Tibial nerve (tissue), 4 donors: ENCODE results near the gene TOR4A. TPM values are rescaled to one million over a fixed set of nuclear protein-coding genes. Genes with fewer than 3 reads are reported as not detected.
A peak's percentile ranks its signal among the peaks of the same experiment; 100 is the strongest.

Source experiments
- DNase-seq, 2 donors: peaks; one replicate each; pipeline ENCODE4 v3.0.0-alpha.2; 2019; ENCODE audit warnings: low spot score in 2 of 2
- H3K27ac ChIP-seq, 4 donors: fragments of 200-600 bp; sonication (generic) in 3 of 4; one replicate each; pipeline ENCODE4 v1.5.1; 2017 to 2019; ENCODE audit warnings: mild to moderate bottlenecking in 1 of 4
- H3K27me3 ChIP-seq, 2 donors: fragments of 200-600 bp; sonication (generic) in 1 of 2; one replicate each; pipeline versions ENCODE4 v1.5.1 to v1.6.0; 2017 to 2019
- H3K36me3 ChIP-seq, 3 donors: fragments of 200-600 bp; sonication (generic); one replicate each; pipeline ENCODE4 v1.5.1; 2018 to 2019
- H3K4me1 ChIP-seq, 4 donors: fragments of 200-600 bp; sonication (generic) in 3 of 4; one replicate each; pipeline ENCODE4 v1.5.1; 2017 to 2019
- H3K4me3 ChIP-seq, 4 donors: fragments of 200-600 bp; sonication (generic) in 3 of 4; one replicate each; pipeline ENCODE4 v1.5.1; 2017 to 2019; ENCODE audit warnings: mild to moderate bottlenecking in 1 of 4, moderate library complexity in 1 of 4
- H3K9me3 ChIP-seq, 4 donors: fragments of 200-600 bp; sonication (generic) in 3 of 4; one replicate each; pipeline ENCODE4 v1.5.1; 2017 to 2019
- EP300 ChIP-seq, 2 donors: sonication (generic); formaldehyde crosslinking; IDR thresholded peaks; one replicate each; pipeline ENCODE4 v1.6.1; 2017; ENCODE audit warnings: antibody characterized with exemption in 2 of 2, mild to moderate bottlenecking in 1 of 2
- POLR2A ChIP-seq, 2 donors: fragments of 450-650 bp; IDR thresholded peaks; one replicate each; pipeline ENCODE4 v1.6.1; 2017; ENCODE audit warnings: antibody characterized with exemption in 2 of 2, mild to moderate bottlenecking in 2 of 2, moderate library complexity in 2 of 2
- WGBS, 2 donors: methylation state at CpG; one replicate each; pipeline ENCODE4 v1.1.5; 2018; 5-methylcytosine and 5-hydroxymethylcytosine counted together
- total RNA-seq, 4 donors: library from RNA; depleted of rRNA; stranded (reverse); fragments of >200 nt; gene quantifications; one replicate each; pipeline ENCODE4 v1.1.0, GENCODE V29; 2016
- TF ChIP-seq, protein P1 (sequence below), 5 experiments: fragments of 200-600 bp in 3 of 5; fragments of 450-650 bp in 2 of 5; sonication (generic) in 3 of 5; IDR thresholded peaks; one replicate each; pipeline ENCODE4 v1.5.1; 2016 to 2019; ENCODE audit warnings: antibody characterized with exemption in 5 of 5, mild to moderate bottlenecking in 3 of 5, moderate library complexity in 2 of 5

Gene TOR4A
- total RNA-seq, 4 donors from 2014 or later, result 3.3 to 11.4 (median 4.3) TPM

DNA sequence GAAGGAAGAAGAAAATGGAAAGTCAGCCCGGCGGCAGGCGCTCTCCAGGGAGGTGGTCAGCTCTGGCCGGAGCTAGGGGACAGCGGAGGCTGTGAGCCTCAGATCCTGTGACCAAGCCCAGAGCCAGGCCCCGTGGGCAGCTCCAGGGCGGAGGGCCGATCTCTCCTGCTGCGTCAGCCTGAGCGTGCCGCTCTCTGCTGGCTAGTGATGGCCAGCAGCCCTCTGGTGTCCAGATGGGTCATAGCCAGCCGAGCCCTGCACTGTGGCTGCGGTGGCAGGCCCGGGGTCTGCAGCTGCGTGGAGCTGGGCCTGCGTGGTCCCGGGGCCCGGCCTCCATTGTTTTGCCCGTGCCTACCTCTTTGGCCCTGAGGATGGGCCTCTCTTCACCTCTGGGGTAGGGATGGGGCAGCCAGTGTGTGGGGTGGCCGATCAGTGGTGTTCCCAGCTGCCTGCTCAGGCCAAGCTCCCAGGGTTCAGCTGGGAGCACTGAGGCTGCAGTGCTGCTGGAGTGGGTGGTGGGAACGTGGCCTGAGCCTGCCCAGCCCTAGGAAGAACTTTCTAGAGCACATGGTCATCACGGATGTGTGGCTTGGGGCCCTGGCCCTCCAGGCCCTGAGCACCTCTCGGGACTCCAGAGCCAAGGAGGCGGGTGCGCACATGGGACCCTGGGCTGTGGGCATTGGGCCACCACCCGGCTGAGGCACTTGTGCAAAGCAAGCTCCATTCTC, 41.6 kb downstream of the TOR4A start:
- Histone ChIP-seq H3K36me3 (peaks cover 0 to 17% (median 0%) of the 10 kb centered on the region in 3 donors), H3K4me1 (peaks cover 0 to 52% (median 25%) of the 10 kb centered on the region in 4 donors), H3K9me3 (no peaks in the 10 kb centered on the region), H3K27ac (peak overlapping the region in 3 of 4 donors; percentile 30 to 83 (median 72)), H3K27me3 (peaks cover 0 to 36% of the 10 kb centered on the region in 2 donors), H3K4me3 (no peak overlapping the region)
- DNase-seq, result no peak
- WGBS, 2 donors, result 51 to 73% methylated on average over 19 to 20 of the region's 26 CpGs
- TF ChIP-seq, protein P1, sequence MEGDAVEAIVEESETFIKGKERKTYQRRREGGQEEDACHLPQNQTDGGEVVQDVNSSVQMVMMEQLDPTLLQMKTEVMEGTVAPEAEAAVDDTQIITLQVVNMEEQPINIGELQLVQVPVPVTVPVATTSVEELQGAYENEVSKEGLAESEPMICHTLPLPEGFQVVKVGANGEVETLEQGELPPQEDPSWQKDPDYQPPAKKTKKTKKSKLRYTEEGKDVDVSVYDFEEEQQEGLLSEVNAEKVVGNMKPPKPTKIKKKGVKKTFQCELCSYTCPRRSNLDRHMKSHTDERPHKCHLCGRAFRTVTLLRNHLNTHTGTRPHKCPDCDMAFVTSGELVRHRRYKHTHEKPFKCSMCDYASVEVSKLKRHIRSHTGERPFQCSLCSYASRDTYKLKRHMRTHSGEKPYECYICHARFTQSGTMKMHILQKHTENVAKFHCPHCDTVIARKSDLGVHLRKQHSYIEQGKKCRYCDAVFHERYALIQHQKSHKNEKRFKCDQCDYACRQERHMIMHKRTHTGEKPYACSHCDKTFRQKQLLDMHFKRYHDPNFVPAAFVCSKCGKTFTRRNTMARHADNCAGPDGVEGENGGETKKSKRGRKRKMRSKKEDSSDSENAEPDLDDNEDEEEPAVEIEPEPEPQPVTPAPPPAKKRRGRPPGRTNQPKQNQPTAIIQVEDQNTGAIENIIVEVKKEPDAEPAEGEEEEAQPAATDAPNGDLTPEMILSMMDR (IDR thresholded peaks at IDR 0.05), result peak in 3 of 5 experiments; percentile 35 to 70 (median 51)
- TF ChIP-seq POLR2A (IDR thresholded peaks at IDR 0.05) (no peak), EP300 (IDR thresholded peaks at IDR 0.05) (peak; percentile 48 to 62)

DNA sequence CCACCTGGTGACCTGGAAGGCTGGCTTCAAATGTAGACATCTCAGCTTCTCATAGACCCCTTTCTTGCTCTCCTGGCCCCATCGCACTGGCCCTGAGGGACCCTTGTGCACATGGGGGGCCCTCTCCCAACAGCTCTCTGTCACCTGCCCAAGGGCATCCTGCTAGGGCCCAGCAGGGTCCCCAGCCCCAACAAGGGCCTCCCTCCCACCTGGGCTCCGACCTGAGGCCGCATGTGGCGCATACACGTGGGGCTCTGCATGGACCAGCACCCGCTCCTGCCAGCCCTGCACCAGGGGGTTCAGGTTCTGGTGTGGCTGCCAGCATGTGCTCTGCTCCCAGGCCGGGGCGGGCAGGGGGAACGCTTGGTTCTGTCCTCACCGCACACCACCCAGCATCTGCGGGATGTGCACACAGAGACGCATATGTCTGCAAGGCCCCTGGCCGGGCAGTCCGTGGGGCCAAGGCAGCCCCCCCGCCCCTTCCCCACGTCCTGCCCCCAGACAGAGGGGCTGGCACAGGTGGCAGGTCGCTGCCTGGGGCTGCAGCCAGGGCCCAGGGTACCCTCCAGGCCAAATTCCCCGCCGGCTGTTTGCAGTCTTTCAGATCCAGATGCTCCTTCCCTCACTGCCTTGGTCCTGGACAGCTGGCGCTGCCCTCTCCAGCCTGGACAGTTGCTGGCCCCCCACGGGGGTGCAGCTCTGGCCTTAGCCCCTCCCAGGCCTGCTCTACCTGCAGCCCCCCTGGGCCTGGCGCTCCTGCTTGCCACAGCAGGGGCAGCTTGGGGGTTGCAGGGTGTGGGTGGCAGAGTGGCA, 42.4 kb downstream of the TOR4A start:
- TF ChIP-seq EP300 (IDR thresholded peaks at IDR 0.05) (no peak), POLR2A (IDR thresholded peaks at IDR 0.05) (no peak)
- TF ChIP-seq, protein P1 (IDR thresholded peaks at IDR 0.05), result no peak
- no peak for DNase-seq
- Histone ChIP-seq H3K4me3 (no peak overlapping the region), H3K27ac (peak overlapping the region in 2 of 4 donors; percentile 72 to 83), H3K27me3 (peaks cover 0 to 29% of the 10 kb centered on the region in 2 donors), H3K9me3 (no peaks in the 10 kb centered on the region), H3K36me3 (peaks cover 0 to 17% (median 0%) of the 10 kb centered on the region in 3 donors), H3K4me1 (peaks cover 0 to 45% (median 19%) of the 10 kb centered on the region in 4 donors)
- WGBS, 2 donors, result 85 to 91% methylated on average over 13 to 17 of the region's 22 CpGs

DNA sequence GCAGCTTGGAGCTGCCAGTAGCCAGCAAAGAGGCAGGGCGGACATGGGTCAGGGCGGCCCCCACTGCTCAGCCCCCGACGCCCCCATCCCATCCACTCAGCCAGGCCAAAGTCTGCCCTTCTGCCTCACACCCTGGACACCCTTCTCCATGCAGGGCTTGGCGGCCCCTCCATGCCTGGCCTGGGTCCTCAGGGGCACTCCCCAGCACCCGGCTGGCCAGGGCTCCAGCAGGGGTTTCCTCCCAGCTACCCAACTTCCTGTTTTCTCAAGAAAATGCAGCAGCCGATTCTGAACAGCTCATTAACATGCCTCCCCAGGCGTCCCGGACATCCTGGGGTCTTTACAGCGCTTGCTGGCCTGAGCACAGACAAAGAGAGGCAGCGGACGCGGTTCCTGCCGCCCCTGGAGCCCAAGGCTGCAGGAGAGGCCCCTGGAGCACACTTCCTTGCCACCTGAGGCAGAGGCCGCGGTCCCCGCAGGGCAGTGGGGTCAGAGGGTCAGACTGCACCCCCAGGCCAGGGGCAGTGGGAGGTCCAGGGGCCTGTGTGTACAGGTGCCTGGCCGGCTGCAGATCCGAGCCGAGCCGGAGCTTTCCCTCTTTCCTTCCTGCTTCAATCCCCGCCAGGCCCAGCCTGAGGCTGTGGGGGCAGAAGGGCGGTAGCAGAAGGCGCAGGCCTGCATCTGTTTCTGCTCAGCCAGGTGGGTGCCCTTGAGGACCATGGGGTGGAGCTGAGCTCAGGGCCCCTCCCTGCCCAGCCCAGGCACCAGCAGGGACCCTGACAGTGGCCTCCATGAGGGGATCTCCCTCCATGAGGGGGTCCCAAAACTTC, 43.2 kb downstream of the TOR4A start:
- H3K27ac ChIP-seq, result peak overlapping the region in 1 of 4 donors; percentile 16
- 60 to 79% methylated on average over 8 to 15 of the region's 24 CpGs for WGBS, 2 donors
- H3K36me3 ChIP-seq, result peaks cover 0 to 17% (median 0%) of the 10 kb centered on the region in 3 donors
- DNase-seq, result no peak
- H3K27me3 ChIP-seq, result peaks cover 0 to 21% of the 10 kb centered on the region in 2 donors
- no peak overlapping the region for H3K4me3 ChIP-seq
- no peaks in the 10 kb centered on the region for H3K9me3 ChIP-seq
- TF ChIP-seq EP300 (IDR thresholded peaks at IDR 0.05), result no peak
- TF ChIP-seq, protein P1 (IDR thresholded peaks at IDR 0.05), result no peak
- H3K4me1 ChIP-seq, result peaks cover 0 to 36% (median 11%) of the 10 kb centered on the region in 4 donors

DNA sequence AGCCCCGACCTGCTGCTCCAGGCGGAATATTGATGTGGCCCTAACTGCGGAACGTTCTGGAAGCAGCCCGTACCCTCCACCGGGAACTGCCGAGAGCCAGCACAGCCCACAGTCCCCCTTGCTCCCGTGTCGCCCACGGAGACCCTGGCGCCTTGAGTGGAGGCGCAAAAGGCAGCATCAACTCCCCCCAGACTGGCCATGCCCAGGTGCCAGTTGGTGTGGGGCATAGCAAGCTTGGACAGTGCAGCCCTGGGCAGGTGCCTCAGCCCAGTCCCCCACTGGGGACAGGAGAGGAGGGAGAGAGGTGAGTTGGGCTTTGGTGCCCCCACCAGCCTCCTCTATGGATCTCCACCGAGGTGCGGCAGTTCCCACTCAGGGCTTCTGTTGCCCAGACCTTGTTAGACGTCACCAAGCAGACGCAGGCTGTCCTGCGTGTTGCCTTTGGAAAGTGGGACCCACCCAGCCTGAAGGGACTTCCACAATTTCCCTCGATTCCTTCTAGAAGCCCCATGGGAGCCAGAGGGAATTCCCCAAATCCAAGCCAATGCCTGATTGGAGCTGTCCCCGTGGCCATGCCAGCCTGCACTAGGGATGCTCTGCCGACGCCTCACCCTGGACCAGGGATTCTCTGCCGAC, 44.3 kb downstream of the TOR4A start:
- H3K4me3 ChIP-seq, result no peak overlapping the region
- no peak overlapping the region for H3K27ac ChIP-seq
- TF ChIP-seq EP300 (IDR thresholded peaks at IDR 0.05) (no peak), POLR2A (IDR thresholded peaks at IDR 0.05) (no peak)
- TF ChIP-seq, protein P1 (IDR thresholded peaks at IDR 0.05), result no peak
- 91 to 92% methylated on average over 15 to 16 of the region's 22 CpGs for WGBS, 2 donors
- peaks cover 0 to 13% of the 10 kb centered on the region in 2 donors for H3K27me3 ChIP-seq
- no peaks in the 10 kb centered on the region for H3K9me3 ChIP-seq
- peaks cover 0 to 26% (median 3%) of the 10 kb centered on the region in 4 donors for H3K4me1 ChIP-seq
- H3K36me3 ChIP-seq, result peaks cover 0 to 17% (median 0%) of the 10 kb centered on the region in 3 donors
- no peak for DNase-seq
